Stimulated activated CD4-positive, alpha-beta T cell treated with anti-CD3 and anti-CD28 coated beads, Interleukin-15, amount 100 ng/mL, for 1 hour (primary cell): ENCODE measurements around the gene TMEM267.
"Not testable (repeated sequence)": the region's sequence is repeated elsewhere in the genome, so short reads cannot be mapped to it uniquely, and the experiment has no call there.

Source experiments
- DNase-seq, 2 donors: peaks; one replicate each; pipeline ENCODE4 v3.0.0-alpha.2; 2020; ENCODE audit warnings: low read depth in 1 of 2, low spot score in 1 of 2

TMEM267 gene

GRCh38 chr5:43461066-43461465, 22.6 kb downstream of the TMEM267 start:
- no peak for DNase-seq

GRCh38 chr5:43456556-43456955, 27.1 kb downstream of the TMEM267 start:
- DNase-seq: no peak

GRCh38 chr5:43441575-43441974, 42.1 kb downstream of the TMEM267 start:
- not testable (repeated sequence) for DNase-seq

- DNase-seq: no peak
Measured at GRCh38 chr5:43437062-43437660, 46.5 kb downstream of the TMEM267 start.

- DNase-seq: no peak
Measured at GRCh38 chr5:43433382-43433781, 50.3 kb downstream of the TMEM267 start.

- no peak for DNase-seq
Measured at GRCh38 chr5:43432486-43433375, 50.9 kb downstream of the TMEM267 start.

- DNase-seq: no peak
Measured at GRCh38 chr5:43429706-43430105, 54.0 kb downstream of the TMEM267 start.

- DNase-seq: no peak
Measured at GRCh38 chr5:43429016-43429415, 54.6 kb downstream of the TMEM267 start.

- DNase-seq: no peak
Measured at GRCh38 chr5:43427306-43427705, 56.4 kb downstream of the TMEM267 start.

- DNase-seq: no peak
Measured at GRCh38 chr5:43425983-43426382, 57.7 kb downstream of the TMEM267 start.

- DNase-seq: not testable (repeated sequence)
Measured at GRCh38 chr5:43423086-43423485, 60.6 kb downstream of the TMEM267 start.

GRCh38 chr5:43422143-43422542, 61.5 kb downstream of the TMEM267 start:
- no peak for DNase-seq

GRCh38 chr5:43421450-43422133, 62.1 kb downstream of the TMEM267 start:
- no peak for DNase-seq

- no peak for DNase-seq
Measured at GRCh38 chr5:43420241-43420640, 63.4 kb downstream of the TMEM267 start.

GRCh38 chr5:43418561-43418960, 65.1 kb downstream of the TMEM267 start:
- no peak for DNase-seq

GRCh38 chr5:43416803-43417394, 66.8 kb downstream of the TMEM267 start:
- no peak for DNase-seq

GRCh38 chr5:43415935-43416802, 67.5 kb downstream of the TMEM267 start:
- DNase-seq: no peak

- DNase-seq: no peak
Measured at GRCh38 chr5:43413966-43414365, 69.7 kb downstream of the TMEM267 start.

- DNase-seq: no peak
Measured at GRCh38 chr5:43412644-43413043, 71.0 kb downstream of the TMEM267 start.

- no peak for DNase-seq
Measured at GRCh38 chr5:43412156-43412555, 71.5 kb downstream of the TMEM267 start, which contains the start of gene CCL28. TSS of gene CCL28 (minus strand) at chr5:43412391. CDS start at chr5:43412316, 75 bp downstream.
